SK-N-SH treated with all-trans-retinoic acid at 6 μM for 48 hours (cell line): ENCODE data around the gene SLC1A7.

Source experiments
- ATAC-seq: fragments of 200-7000 bp; cut with Tn5 transposase; 3 replicates; pipeline ENCODE4 v1.9.1; 2020; ENCODE audit warnings: mild to moderate bottlenecking, moderate library complexity
- ARNTL ChIP-seq: fragments of 450-650 bp; formaldehyde crosslinking; IDR thresholded peaks from 2 replicates; pipeline ENCODE4 v1.5.0; 2020; ENCODE audit warnings: low read depth, mild to moderate bottlenecking, moderate library complexity, borderline replicate concordance
- CSDC2 ChIP-seq: fragments of 250-450 bp; sonication (Bioruptor Pico); IDR thresholded peaks from 2 replicates; pipeline ENCODE4 v1.5.0; 2020; ENCODE audit warnings: mild to moderate bottlenecking, moderate library complexity
- CSRNP3 ChIP-seq: fragments of 250-450 bp; sonication (Bioruptor Pico); IDR thresholded peaks from 2 replicates; pipeline ENCODE4 v1.5.1; 2021; ENCODE audit warnings: mild to moderate bottlenecking, moderate library complexity
- ISL1 ChIP-seq: fragments of 250-450 bp; sonication (Bioruptor Pico); IDR thresholded peaks from 2 replicates; pipeline ENCODE4 v2.1.2; 2022; ENCODE audit warnings: mild to moderate bottlenecking, moderate library complexity
- OSR1 ChIP-seq: fragments of 250-450 bp; sonication (Bioruptor Pico); IDR thresholded peaks from 2 replicates; pipeline ENCODE4 v1.8.0; 2022; ENCODE audit warnings: moderate library complexity, mild to moderate bottlenecking, inconsistent platforms
- PPARA ChIP-seq: fragments of 250-450 bp; sonication (Bioruptor Pico); IDR thresholded peaks from 2 replicates; pipeline ENCODE4 v1.5.0; 2020; ENCODE audit warnings: mild to moderate bottlenecking, borderline replicate concordance
- RARB ChIP-seq: fragments of 250-450 bp; sonication (Bioruptor Pico); IDR thresholded peaks from 2 replicates; pipeline ENCODE4 v1.8.0; 2021; ENCODE audit warnings: mild to moderate bottlenecking, moderate library complexity
- SNAI2 ChIP-seq: fragments of 250-450 bp; sonication (Bioruptor Pico); IDR thresholded peaks from 2 replicates; pipeline ENCODE4 v1.5.0; 2020; ENCODE audit warnings: mild to moderate bottlenecking, moderate library complexity
- TOX ChIP-seq: fragments of 250-450 bp; sonication (Bioruptor Pico); IDR thresholded peaks from 2 replicates; pipeline ENCODE4 v1.8.0; 2021; ENCODE audit warnings: mild to moderate bottlenecking, moderate library complexity, borderline replicate concordance
- TSHZ2 ChIP-seq: fragments of 250-450 bp; sonication (Bioruptor Pico); IDR thresholded peaks from 2 replicates; pipeline ENCODE4 v1.5.0; 2020; ENCODE audit warnings: mild to moderate bottlenecking, moderate library complexity
- ZFP3 ChIP-seq: fragments of 250-450 bp; sonication (Bioruptor Pico); IDR thresholded peaks from 2 replicates; pipeline ENCODE4 v1.5.0; 2020; ENCODE audit warnings: mild to moderate bottlenecking, moderate library complexity
- ZFP30 ChIP-seq: fragments of 450-650 bp; formaldehyde crosslinking; IDR thresholded peaks from 2 replicates; pipeline ENCODE4 v1.5.0; 2022; ENCODE audit warnings: mild to moderate bottlenecking, moderate library complexity
- ZNF565 ChIP-seq: fragments of 450-650 bp; formaldehyde crosslinking; conservative IDR thresholded peaks from 2 replicates; pipeline ENCODE4 v1.5.0; 2020; ENCODE audit warnings: low read depth, mild to moderate bottlenecking, moderate library complexity
- ZNF70 ChIP-seq: fragments of 450-650 bp; formaldehyde crosslinking; IDR thresholded peaks from 2 replicates; pipeline ENCODE4 v1.5.0; 2020; ENCODE audit warnings: mild to moderate bottlenecking, moderate library complexity
- ZNF8 ChIP-seq: fragments of 450-650 bp; formaldehyde crosslinking; IDR thresholded peaks from 2 replicates; pipeline ENCODE4 v1.5.0; 2020; ENCODE audit warnings: mild to moderate bottlenecking, moderate library complexity
- TF ChIP-seq, protein P1 (sequence below): fragments of 250-450 bp; sonication (Bioruptor Pico); IDR thresholded peaks from 2 replicates; pipeline ENCODE4 v1.5.1; 2020; ENCODE audit warnings: low read depth, mild to moderate bottlenecking, moderate library complexity
- TF ChIP-seq, protein P2 (sequence below): fragments of 250-450 bp; sonication (Bioruptor Pico); IDR thresholded peaks from 2 replicates; pipeline ENCODE4 v1.8.0; 2020; ENCODE audit warnings: mild to moderate bottlenecking, moderate library complexity, borderline replicate concordance

The SLC1A7 gene

DNA sequence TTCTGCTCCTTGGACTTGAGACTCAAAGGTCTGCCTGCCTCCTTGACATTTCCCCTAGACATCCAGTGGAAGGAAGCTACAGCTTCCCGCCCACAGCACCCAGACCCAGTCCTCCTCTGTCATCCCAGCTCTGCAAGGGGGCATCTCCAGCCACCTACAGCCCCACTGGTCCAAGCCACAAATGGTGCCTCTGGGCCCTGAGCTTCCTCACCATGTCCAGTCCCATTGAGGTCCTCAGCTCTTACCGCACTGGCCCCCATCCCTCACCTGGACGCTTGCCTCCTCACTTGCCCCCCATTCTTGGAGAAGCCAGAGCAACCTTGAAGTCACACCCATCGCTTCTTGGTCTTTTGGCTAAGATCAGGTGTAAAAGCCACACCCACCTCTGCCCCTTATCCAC lies 67.2 kb downstream of the SLC1A7 start:
- TF ChIP-seq ISL1 (CRISPR knock-in tag) (no peak), CSDC2 (CRISPR knock-in tag) (no peak), ZNF565 (CRISPR knock-in tag) (no peak), ZNF8 (CRISPR knock-in tag) (no peak), OSR1 (CRISPR knock-in tag) (no peak), ZFP3 (no peak), SNAI2 (no peak), ARNTL (CRISPR knock-in tag) (no peak), TSHZ2 (CRISPR knock-in tag) (no peak), CSRNP3 (CRISPR knock-in tag) (no peak), ZFP30 (CRISPR knock-in tag) (no peak)
- TF ChIP-seq, protein P1, sequence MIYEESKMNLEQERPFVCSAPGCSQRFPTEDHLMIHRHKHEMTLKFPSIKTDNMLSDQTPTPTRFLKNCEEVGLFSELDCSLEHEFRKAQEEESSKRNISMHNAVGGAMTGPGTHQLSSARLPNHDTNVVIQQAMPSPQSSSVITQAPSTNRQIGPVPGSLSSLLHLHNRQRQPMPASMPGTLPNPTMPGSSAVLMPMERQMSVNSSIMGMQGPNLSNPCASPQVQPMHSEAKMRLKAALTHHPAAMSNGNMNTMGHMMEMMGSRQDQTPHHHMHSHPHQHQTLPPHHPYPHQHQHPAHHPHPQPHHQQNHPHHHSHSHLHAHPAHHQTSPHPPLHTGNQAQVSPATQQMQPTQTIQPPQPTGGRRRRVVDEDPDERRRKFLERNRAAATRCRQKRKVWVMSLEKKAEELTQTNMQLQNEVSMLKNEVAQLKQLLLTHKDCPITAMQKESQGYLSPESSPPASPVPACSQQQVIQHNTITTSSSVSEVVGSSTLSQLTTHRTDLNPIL (CRISPR knock-in tag), result no peak
- TF ChIP-seq, all 23 proteins: peak for 0
- no peak for ATAC-seq

DNA sequence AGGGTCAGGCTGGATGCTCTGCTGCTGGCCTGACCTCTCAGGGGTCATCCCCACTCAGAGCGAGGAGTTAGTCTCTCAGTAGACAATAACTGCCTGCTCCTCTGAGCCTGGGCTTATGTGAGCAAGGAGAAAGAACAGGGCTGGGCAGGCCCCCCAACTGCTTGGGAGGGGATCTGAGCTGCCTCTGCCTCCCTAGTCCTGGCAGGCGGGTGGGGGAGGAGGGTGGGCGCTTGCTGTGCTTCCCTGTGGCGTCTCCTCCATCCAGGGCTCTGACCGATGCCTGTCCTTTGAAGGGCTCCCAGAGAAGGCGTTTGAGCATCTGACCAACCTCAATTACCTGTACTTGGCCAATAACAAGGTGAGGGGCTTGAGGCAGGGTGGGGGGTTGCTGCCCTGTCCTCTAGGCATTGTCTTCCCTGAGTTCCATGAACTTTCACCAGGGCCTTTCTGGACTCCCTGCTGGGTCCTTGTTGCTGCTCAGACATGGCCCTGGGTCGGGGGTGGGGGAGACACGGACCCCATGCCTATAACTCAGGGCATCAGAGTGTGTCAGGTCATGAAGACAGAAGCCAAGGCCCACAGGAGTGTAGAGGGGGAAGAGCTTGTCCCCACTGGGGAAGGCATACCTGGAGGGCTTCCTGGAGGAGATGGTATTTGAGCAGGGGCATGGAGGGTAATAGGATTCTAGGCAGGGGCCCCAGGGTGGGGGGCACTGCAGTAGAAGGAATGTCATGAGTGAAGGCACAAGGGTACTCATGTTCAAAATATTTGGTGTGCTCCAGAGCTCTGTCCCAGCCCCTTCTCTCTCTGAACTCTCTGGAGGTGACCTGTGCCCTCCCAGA lies 67.9 kb downstream of the SLC1A7 start:
- no peak for ATAC-seq
- TF ChIP-seq ZNF70 (CRISPR knock-in tag), result no peak
- TF ChIP-seq ARNTL (CRISPR knock-in tag), result no peak
- no peak for TF ChIP-seq TOX (CRISPR knock-in tag)
- TF ChIP-seq, all 23 proteins: peak for 0

GRCh38 chr1:53073868-53074311 lies 68.5 kb downstream of the SLC1A7 start:
- TF ChIP-seq, protein P2, sequence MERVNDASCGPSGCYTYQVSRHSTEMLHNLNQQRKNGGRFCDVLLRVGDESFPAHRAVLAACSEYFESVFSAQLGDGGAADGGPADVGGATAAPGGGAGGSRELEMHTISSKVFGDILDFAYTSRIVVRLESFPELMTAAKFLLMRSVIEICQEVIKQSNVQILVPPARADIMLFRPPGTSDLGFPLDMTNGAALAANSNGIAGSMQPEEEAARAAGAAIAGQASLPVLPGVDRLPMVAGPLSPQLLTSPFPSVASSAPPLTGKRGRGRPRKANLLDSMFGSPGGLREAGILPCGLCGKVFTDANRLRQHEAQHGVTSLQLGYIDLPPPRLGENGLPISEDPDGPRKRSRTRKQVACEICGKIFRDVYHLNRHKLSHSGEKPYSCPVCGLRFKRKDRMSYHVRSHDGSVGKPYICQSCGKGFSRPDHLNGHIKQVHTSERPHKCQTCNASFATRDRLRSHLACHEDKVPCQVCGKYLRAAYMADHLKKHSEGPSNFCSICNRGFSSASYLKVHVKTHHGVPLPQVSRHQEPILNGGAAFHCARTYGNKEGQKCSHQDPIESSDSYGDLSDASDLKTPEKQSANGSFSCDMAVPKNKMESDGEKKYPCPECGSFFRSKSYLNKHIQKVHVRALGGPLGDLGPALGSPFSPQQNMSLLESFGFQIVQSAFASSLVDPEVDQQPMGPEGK, result no peak
- TF ChIP-seq ZFP30 (CRISPR knock-in tag) (no peak), CSRNP3 (CRISPR knock-in tag) (no peak), ZNF70 (CRISPR knock-in tag) (no peak), CSDC2 (CRISPR knock-in tag) (no peak), ZNF565 (CRISPR knock-in tag) (no peak), ARNTL (CRISPR knock-in tag) (no peak), PPARA (CRISPR knock-in tag) (no peak), ZNF8 (CRISPR knock-in tag) (no peak), RARB (CRISPR knock-in tag) (no peak)
- TF ChIP-seq, protein P1 (CRISPR knock-in tag), result no peak
- no peak for ATAC-seq
